Epithelial cell of proximal tubule (primary cell): Measurements from ENCODE around the gene AEBP1. TPM values are rescaled to one million over a fixed set of nuclear protein-coding genes. Genes with fewer than 3 reads are reported as not detected.

ENCODE experiments used
- DNase-seq: peaks from one replicate; pipeline ENCODE4 v3.0.0-alpha.2; 2011; ENCODE audit warnings: low read depth
- H3K4me3 ChIP-seq: 2 replicates; pipeline ENCODE4 v1.5.1; 2011; ENCODE audit warnings: low read depth, mild to moderate bottlenecking, low read length
- total RNA-seq: library from RNA; depleted of rRNA; stranded (reverse); fragments of >200 nt; gene quantifications from 2 replicates; pipeline ENCODE4 v1.2.3, GENCODE V29; 2015
- TF ChIP-seq, protein P1 (sequence below): conservative IDR thresholded peaks from 2 replicates; pipeline ENCODE4 v1.5.1; 2012; ENCODE audit warnings: low read depth, mild to moderate bottlenecking, low read length

Gene AEBP1
- total RNA-seq, 1 donor from 2014 or later = 78.4 TPM

DNA sequence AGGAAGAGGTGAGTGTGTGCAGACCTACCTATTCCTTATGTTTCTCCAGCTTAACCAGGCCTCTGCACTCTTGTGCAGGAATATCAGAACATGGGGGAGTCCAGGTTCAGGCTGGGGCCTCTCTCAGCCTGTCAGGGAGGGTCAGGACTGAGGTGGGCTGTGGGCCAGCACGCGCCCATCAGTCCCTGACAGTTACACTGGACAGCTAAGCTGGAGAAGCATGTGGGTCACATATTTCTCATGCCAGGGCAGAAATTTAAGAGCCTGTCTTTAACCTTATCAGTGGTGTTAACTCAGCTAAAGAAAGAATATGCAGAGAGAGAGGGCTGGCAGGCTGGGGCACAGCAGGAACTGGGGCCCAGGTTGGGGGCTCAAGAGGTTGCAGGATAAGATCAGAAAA, 27.9 kb downstream of the AEBP1 start:
- no peak for DNase-seq
- H3K4me3 ChIP-seq = no peak overlapping the region
- TF ChIP-seq, protein P1, sequence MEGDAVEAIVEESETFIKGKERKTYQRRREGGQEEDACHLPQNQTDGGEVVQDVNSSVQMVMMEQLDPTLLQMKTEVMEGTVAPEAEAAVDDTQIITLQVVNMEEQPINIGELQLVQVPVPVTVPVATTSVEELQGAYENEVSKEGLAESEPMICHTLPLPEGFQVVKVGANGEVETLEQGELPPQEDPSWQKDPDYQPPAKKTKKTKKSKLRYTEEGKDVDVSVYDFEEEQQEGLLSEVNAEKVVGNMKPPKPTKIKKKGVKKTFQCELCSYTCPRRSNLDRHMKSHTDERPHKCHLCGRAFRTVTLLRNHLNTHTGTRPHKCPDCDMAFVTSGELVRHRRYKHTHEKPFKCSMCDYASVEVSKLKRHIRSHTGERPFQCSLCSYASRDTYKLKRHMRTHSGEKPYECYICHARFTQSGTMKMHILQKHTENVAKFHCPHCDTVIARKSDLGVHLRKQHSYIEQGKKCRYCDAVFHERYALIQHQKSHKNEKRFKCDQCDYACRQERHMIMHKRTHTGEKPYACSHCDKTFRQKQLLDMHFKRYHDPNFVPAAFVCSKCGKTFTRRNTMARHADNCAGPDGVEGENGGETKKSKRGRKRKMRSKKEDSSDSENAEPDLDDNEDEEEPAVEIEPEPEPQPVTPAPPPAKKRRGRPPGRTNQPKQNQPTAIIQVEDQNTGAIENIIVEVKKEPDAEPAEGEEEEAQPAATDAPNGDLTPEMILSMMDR = no peak

DNA sequence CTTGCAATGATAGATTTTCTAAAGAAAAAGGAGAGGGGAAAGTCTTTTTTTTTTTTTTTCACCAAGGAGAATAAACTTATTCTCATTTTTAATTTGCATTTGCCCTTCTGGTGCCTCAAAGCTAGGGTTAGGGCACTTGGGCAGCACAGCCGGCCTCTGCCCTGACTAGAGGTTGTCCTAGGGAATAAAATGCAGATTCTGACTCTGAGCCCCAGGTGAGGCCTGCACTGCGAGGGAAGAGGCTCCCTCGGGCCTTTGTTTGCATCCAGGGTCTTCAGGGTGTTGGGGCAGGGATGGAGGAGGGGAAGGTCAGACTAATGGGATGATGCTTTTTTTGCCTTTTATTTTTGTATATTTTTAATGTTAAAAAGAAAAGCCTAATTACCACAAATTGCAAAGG, 29.1 kb downstream of the AEBP1 start:
- TF ChIP-seq, protein P1 = no peak
- no peak overlapping the region for H3K4me3 ChIP-seq
- no peak for DNase-seq

DNA sequence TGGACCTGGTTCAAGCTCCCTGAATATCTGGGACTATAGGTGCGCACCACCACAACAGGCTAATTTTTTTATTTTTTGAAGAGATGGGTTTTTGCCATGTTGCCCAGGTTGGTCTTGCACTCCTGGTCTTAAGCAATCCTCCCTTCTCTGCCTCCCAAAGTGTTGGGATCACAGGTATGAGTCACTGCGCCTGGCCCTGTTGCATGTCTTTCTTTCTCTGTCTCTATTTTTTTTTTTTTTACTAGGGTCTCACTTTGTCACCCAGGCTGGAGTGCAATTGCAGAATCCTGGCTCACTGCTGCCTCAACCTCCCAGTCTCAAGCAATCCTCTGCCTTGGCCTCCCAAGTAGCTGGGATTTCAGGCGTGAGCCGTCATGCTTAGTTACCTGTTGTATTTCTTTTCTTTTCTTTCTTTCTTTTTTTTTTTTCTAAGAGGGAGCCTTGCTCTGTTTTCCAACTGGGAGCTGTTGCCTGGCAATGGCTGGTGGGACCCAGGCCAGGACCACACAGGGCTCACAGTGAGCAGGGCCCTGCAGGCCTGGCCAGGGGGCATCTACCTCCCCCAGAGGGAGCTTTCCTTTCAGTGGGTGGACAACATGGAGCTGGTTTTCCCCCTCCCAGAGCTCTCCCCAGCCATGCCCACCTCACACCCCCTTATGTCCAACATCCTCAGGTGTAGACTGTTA, 30.9 kb downstream of the AEBP1 start:
- H3K4me3 ChIP-seq = no peak overlapping the region
- no peak for DNase-seq
- TF ChIP-seq, protein P1 = no peak

GRCh38 chr7:44136731-44137130, 32.6 kb downstream of the AEBP1 start:
- H3K4me3 ChIP-seq = no peak overlapping the region
- TF ChIP-seq, protein P1 = no peak
- DNase-seq = no peak

DNA sequence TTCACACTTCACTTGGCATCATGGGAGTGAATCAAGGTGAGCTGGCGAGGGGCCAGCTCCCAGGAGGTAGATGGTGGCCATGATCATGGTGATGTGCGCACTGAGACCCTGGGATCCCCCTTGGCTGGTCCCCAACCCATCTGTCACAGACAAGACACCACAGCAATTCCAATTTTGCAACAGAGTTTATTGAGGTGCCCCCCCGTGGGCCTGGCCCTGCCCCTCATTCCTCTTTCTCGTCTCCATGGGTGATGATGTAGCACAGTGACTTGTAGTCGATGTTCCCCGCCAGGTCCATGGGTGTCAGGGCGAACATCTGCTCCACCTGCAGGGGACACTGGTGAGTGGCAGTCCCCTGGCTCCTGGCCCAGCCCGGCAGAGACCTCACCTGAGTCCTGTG, 34.6 kb downstream of the AEBP1 start:
- no peak overlapping the region for H3K4me3 ChIP-seq
- TF ChIP-seq, protein P1 = peak; percentile 21
- no peak for DNase-seq

- TF ChIP-seq, protein P1 = no peak
- DNase-seq = no peak
- H3K4me3 ChIP-seq = no peak overlapping the region
These were observed 35.3 kb downstream of the AEBP1 start for GRCh38 chr7:44139311-44140010.
